GM18951 (cell line): ENCODE measurements around the gene GHRH.

Source experiments
- POLR2A ChIP-seq: IDR thresholded peaks from 4 replicates; pipeline ENCODE4 v1.6.1; 2011; ENCODE audit warnings: mild to moderate bottlenecking; ENCODE audit not compliant: insufficient read length, insufficient read depth; ENCODE audit errors: extremely low read depth
- in situ Hi-C: fragments of 300-500 bp; cut with MboI; formaldehyde crosslinking; loops from one replicate; pipeline ENCODE4 v1.12.0; 2022; ENCODE audit warnings: low sequenced_read_pairs, mixed read lengths, inconsistent platforms; ENCODE audit not compliant: unreplicated experiment

Gene GHRH

GRCh38 chr20:37261714-37262113 lies at the start of gene GHRH:
TSS of gene GHRH (minus strand) at chr20:37261814. CDS start at chr20:37256889, 4,925 bp downstream.
- no peak for TF ChIP-seq POLR2A
- in situ Hi-C loops: loop anchor here (25.0 kb wide), 1 partner anchor 276 kb away; the partner anchor contains the start of gene BLCAP

GRCh38 chr20:37310951-37311350 lies 49.3 kb upstream of the GHRH start:
- TF ChIP-seq POLR2A: no peak
- in situ Hi-C loops: no loop called here

- TF ChIP-seq POLR2A: no peak
- in situ Hi-C loops: no loop called here
Measured at GRCh38 chr20:37309936-37310590, 48.4 kb upstream of the GHRH start.

GRCh38 chr20:37309290-37309689 lies 47.7 kb upstream of the GHRH start:
- TF ChIP-seq POLR2A: no peak
- in situ Hi-C loops: no loop called here

GRCh38 chr20:37308086-37309050 lies 46.8 kb upstream of the GHRH start:
- in situ Hi-C loops: no loop called here
- no peak for TF ChIP-seq POLR2A

GRCh38 chr20:37305839-37306238 lies 44.2 kb upstream of the GHRH start:
- no peak for TF ChIP-seq POLR2A
- in situ Hi-C loops: no loop called here

- TF ChIP-seq POLR2A: no peak
Measured at GRCh38 chr20:37305079-37305478, 43.5 kb upstream of the GHRH start.

GRCh38 chr20:37303637-37304036 lies 42.0 kb upstream of the GHRH start:
- in situ Hi-C loops: no loop called here

More at GRCh38 chr20:37305079-37305478, 43.5 kb upstream of the GHRH start:
- in situ Hi-C loops: no loop called here

GRCh38 chr20:37302981-37303380 lies 41.4 kb upstream of the GHRH start:
- in situ Hi-C loops: no loop called here
- TF ChIP-seq POLR2A: no peak

More at GRCh38 chr20:37303637-37304036, 42.0 kb upstream of the GHRH start:
- TF ChIP-seq POLR2A: no peak

GRCh38 chr20:37301558-37301957 lies 39.9 kb upstream of the GHRH start:
- no peak for TF ChIP-seq POLR2A
- in situ Hi-C loops: no loop called here

GRCh38 chr20:37301120-37301519 lies 39.5 kb upstream of the GHRH start:
- in situ Hi-C loops: no loop called here
- TF ChIP-seq POLR2A: no peak

- TF ChIP-seq POLR2A: no peak
- in situ Hi-C loops: no loop called here
Measured at GRCh38 chr20:37299718-37300528, 38.3 kb upstream of the GHRH start.
